ENCODE results near the gene LCN1. TPM values are rescaled to one million over a fixed set of nuclear protein-coding genes. Genes with fewer than 3 reads are reported as not detected.

Gene LCN1
- polyA plus RNA-seq, 1 donor from 2014 or later, result not detected

DNA sequence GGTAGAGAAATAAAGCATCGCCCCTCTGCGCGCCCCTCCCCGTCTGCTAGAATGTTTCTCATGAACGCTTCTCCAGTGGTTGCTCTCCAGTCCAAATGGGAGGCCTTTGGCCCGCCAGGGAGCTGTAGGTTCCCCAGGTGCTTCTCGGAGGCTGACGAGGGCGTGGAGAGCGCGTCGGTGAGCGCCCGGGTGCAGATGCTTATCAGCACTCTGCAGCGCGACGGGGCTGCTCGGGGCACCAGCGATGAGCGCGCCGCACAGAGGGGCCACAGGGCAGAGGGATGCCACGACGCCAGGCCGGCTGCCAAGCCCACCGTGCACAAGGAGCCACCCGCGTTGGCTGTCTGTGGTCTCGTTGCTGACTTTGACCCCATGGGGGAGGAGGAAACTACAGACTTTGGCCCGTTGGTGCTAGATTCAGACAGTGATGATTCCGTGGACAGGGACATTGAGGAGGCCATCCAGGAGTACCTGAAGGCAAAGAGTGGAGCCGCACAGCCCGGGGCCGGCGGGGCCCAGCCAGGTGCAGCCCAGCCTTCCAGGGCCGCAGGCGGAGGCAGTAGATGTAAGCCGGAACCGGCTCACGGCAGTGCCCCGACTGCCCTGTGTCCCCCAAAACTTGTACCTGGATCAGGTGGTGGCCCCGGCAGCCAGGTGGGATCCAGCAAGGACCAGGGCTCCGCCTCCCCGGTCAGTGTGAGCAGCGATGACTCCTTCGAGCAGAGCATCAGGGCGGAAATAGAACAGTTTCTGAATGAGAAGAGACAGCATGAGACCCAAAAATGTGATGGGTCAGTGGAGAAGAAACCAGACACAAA lies 36.6 kb upstream of the LCN1 start:
- Histone ChIP-seq H2AFZ (ENCODE audit: low read depth, low read length) (no peak overlapping the region), H3K9ac (ENCODE audit: low read length) (no peak overlapping the region), H3K4me3 (ENCODE audit: low read length) (no peak overlapping the region), H3K4me2 (ENCODE audit: low read length) (no peak overlapping the region), H3K9me3 (ENCODE audit: low read length) (no peaks in the 10 kb centered on the region), H3K27ac (ENCODE audit: low read length) (no peak overlapping the region), H3K9me2 (ENCODE audit: insufficient read depth, low read length) (no peaks in the 10 kb centered on the region), H3K27me3 (ENCODE audit: insufficient read depth, low read depth, low read length) (no peaks in the 10 kb centered on the region), H4K20me1 (ENCODE audit: insufficient read depth) (no peaks in the 10 kb centered on the region), H3F3A (ENCODE audit: insufficient read depth, low read length, poor library complexity, severe bottlenecking) (no peaks in the 10 kb centered on the region), H3K79me2 (replicated peaks; ENCODE audit: insufficient read depth, low read length) (no peaks in the 10 kb centered on the region), H3K36me3 (ENCODE audit: insufficient read depth, low read length) (no peaks in the 10 kb centered on the region)
- TF ChIP-seq RAD21 (conservative IDR thresholded peaks at IDR 0.05), result no peak
- no peak for TF ChIP-seq CTCF (IDR thresholded peaks at IDR 0.05; ENCODE audit: poor library complexity, severe bottlenecking)
- no peak for TF ChIP-seq EP300 (conservative IDR thresholded peaks at IDR 0.05; ENCODE audit: poor library complexity, severe bottlenecking)
- no peak for TF ChIP-seq MXI1 (conservative IDR thresholded peaks at IDR 0.05; ENCODE audit: poor library complexity, severe bottlenecking)
- TF ChIP-seq REST (IDR thresholded peaks at IDR 0.05; ENCODE audit: borderline replicate concordance), result no peak
- TF ChIP-seq EZH2 (IDR thresholded peaks at IDR 0.05; ENCODE audit: borderline replicate concordance, insufficient read depth, low read length, poor library complexity, severe bottlenecking), result no peak
- no peak for TF ChIP-seq SMC3 (conservative IDR thresholded peaks at IDR 0.05; ENCODE audit: poor library complexity)
- TF ChIP-seq TAF1 (IDR thresholded peaks at IDR 0.05; ENCODE audit: low read depth), result no peak
- TF ChIP-seq POLR2AphosphoS5 (IDR thresholded peaks at IDR 0.05), result no peak

GRCh38 chr9:135485385-135485784 lies 35.9 kb upstream of the LCN1 start:
- no peaks in the 10 kb centered on the region for H3K9me2 ChIP-seq (ENCODE audit: insufficient read depth, low read length)
- H3K4me2 ChIP-seq (ENCODE audit: low read length), result no peak overlapping the region
- no peak overlapping the region for H3K27ac ChIP-seq (ENCODE audit: low read length)
- no peaks in the 10 kb centered on the region for H3F3A ChIP-seq (ENCODE audit: insufficient read depth, low read length, poor library complexity, severe bottlenecking)
- no peak overlapping the region for H3K9ac ChIP-seq (ENCODE audit: low read length)
- no peaks in the 10 kb centered on the region for H3K27me3 ChIP-seq (ENCODE audit: insufficient read depth, low read depth, low read length)
- no peak for TF ChIP-seq RAD21 (conservative IDR thresholded peaks at IDR 0.05)
- no peak for TF ChIP-seq POLR2AphosphoS5 (IDR thresholded peaks at IDR 0.05)
- no peak for TF ChIP-seq REST (IDR thresholded peaks at IDR 0.05; ENCODE audit: borderline replicate concordance)
- TF ChIP-seq TAF1 (IDR thresholded peaks at IDR 0.05; ENCODE audit: low read depth), result no peak
- no peak for TF ChIP-seq MXI1 (conservative IDR thresholded peaks at IDR 0.05; ENCODE audit: poor library complexity, severe bottlenecking)
- no peak for TF ChIP-seq CTCF (IDR thresholded peaks at IDR 0.05; ENCODE audit: poor library complexity, severe bottlenecking)
- TF ChIP-seq EZH2 (IDR thresholded peaks at IDR 0.05; ENCODE audit: borderline replicate concordance, insufficient read depth, low read length, poor library complexity, severe bottlenecking), result no peak
- no peak overlapping the region for H3K4me3 ChIP-seq (ENCODE audit: low read length)
- H2AFZ ChIP-seq (ENCODE audit: low read depth, low read length), result no peak overlapping the region
- H3K79me2 ChIP-seq (replicated peaks; ENCODE audit: insufficient read depth, low read length), result no peaks in the 10 kb centered on the region
- no peaks in the 10 kb centered on the region for H4K20me1 ChIP-seq (ENCODE audit: insufficient read depth)
- no peaks in the 10 kb centered on the region for H3K9me3 ChIP-seq (ENCODE audit: low read length)
- no peaks in the 10 kb centered on the region for H3K36me3 ChIP-seq (ENCODE audit: insufficient read depth, low read length)

Data from neural cell (in vitro differentiated cells).